Ascending aorta (tissue), 2 donors: ENCODE measurements around the gene EXOC4. TPM values are rescaled to one million over a fixed set of nuclear protein-coding genes. Genes with fewer than 3 reads are reported as not detected.
A peak's percentile ranks its signal among the peaks of the same experiment; 100 is the strongest.

ENCODE experiments used
- DNase-seq, 2 donors: peaks; one replicate each; pipeline ENCODE4 v3.0.0-alpha.2; 2019; ENCODE audit warnings: low spot score in 2 of 2
- H3K27ac ChIP-seq, 2 donors: fragments of 200-600 bp; sonication (generic); one replicate each; pipeline ENCODE4 v1.5.1; 2016 to 2017; ENCODE audit warnings: mild to moderate bottlenecking in 1 of 2
- H3K27me3 ChIP-seq: fragments of 200-600 bp; sonication (generic); one replicate; pipeline ENCODE4 v1.5.1; 2017
- H3K36me3 ChIP-seq, 2 donors: fragments of 200-600 bp; sonication (generic); one replicate each; pipeline ENCODE4 v1.5.1; 2016
- H3K4me1 ChIP-seq, 2 donors: fragments of 200-600 bp; sonication (generic); one replicate each; pipeline ENCODE4 v1.5.1; 2016 to 2017; ENCODE audit warnings: mild to moderate bottlenecking in 1 of 2
- H3K4me3 ChIP-seq, 2 donors: fragments of 200-600 bp; sonication (generic); one replicate each; pipeline ENCODE4 v1.5.1; 2016 to 2017; ENCODE audit warnings: mild to moderate bottlenecking in 1 of 2
- H3K9me3 ChIP-seq, 2 donors: fragments of 200-600 bp; sonication (generic); one replicate each; pipeline ENCODE4 v1.5.1; 2016
- intact Hi-C: fragments of 100-400 bp; cut with DNase I; formaldehyde crosslinking; loops from one replicate; pipeline ENCODE4 v1.15.1; 2023
- total RNA-seq: library from RNA; depleted of rRNA; stranded (reverse); fragments of >200 nt; gene quantifications from one replicate; pipeline ENCODE4 v1.1.0, GENCODE V29; 2016
- TF ChIP-seq, protein P1 (sequence below), 3 experiments: fragments of 200-600 bp in 2 of 3; fragments of 450-650 bp in 1 of 3; sonication (generic) in 2 of 3; IDR thresholded peaks; one replicate each; pipeline ENCODE4 v1.5.1; 2016 to 2019; ENCODE audit warnings: antibody characterized with exemption in 3 of 3, mild to moderate bottlenecking in 1 of 3, moderate library complexity in 1 of 3

EXOC4 gene
- total RNA-seq, 1 donor from 2014 or later, result 27.1 TPM

DNA sequence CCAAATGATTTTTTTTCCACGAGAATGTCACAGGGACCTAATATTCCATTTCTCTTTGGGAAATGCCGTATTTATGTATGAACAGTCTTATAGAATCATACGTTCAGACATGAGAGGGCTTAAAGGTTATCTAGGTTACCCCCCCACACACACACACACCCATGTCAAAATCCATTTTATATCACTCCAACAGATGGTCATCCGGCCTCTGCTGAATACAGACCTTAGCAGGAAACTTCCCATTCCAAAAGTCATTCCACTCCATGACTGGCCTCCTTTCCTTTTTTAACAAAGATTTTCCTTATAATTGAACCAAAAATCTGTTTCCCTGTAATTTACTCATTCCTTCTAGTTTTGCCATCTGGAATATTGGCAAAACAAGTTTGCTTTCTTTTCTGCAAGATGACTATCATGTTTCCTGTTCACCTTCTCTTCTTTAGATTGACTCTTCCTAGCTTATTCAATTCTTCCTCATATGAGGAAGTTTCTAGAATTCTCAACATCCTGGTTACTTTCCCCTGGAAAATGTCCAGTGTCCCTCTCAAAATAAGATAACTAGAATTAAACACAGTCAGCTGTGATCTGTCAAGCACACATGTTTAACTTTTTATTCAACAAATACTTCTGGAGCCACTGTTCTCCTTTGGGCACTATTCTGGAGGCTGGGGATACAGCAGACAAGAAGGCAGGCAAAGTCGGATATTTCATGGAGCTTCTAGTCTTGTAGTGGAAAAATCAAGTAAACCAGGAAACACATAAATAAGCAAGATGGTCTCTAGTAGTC, 597.8 kb downstream of the EXOC4 start:
- H3K9me3 ChIP-seq, result no peaks in the 10 kb centered on the region
- H3K27me3 ChIP-seq, result no peaks in the 10 kb centered on the region
- intact Hi-C loops, result no loop called here
- DNase-seq, result no peak
- H3K27ac ChIP-seq, result no peak overlapping the region
- TF ChIP-seq, protein P1, sequence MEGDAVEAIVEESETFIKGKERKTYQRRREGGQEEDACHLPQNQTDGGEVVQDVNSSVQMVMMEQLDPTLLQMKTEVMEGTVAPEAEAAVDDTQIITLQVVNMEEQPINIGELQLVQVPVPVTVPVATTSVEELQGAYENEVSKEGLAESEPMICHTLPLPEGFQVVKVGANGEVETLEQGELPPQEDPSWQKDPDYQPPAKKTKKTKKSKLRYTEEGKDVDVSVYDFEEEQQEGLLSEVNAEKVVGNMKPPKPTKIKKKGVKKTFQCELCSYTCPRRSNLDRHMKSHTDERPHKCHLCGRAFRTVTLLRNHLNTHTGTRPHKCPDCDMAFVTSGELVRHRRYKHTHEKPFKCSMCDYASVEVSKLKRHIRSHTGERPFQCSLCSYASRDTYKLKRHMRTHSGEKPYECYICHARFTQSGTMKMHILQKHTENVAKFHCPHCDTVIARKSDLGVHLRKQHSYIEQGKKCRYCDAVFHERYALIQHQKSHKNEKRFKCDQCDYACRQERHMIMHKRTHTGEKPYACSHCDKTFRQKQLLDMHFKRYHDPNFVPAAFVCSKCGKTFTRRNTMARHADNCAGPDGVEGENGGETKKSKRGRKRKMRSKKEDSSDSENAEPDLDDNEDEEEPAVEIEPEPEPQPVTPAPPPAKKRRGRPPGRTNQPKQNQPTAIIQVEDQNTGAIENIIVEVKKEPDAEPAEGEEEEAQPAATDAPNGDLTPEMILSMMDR (IDR thresholded peaks at IDR 0.05), result no peak
- no peaks in the 10 kb centered on the region for H3K4me1 ChIP-seq
- no peaks in the 10 kb centered on the region for H3K36me3 ChIP-seq
- H3K4me3 ChIP-seq, result no peak overlapping the region

DNA sequence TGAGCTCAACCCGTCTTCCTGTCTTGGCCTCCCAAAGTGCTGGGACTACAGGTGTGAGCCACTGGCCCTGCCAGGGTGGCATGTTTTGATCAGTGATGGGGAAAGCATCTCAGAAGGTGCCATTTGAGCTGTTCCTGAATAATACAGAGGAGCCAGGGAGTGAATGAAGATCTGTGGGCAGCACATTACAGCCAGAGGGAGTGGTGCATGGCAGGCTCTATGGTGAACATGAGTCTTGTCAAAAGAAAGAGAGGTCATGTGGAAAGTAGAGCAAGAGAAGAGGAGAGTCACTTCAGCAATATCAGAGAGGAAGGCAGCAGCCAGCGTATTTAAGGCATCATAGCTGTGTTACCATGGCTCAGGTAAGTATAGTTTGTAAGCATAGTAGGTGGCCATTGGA, 598.5 kb downstream of the EXOC4 start:
- no peaks in the 10 kb centered on the region for H3K4me1 ChIP-seq
- H3K27me3 ChIP-seq, result no peaks in the 10 kb centered on the region
- TF ChIP-seq, protein P1 (IDR thresholded peaks at IDR 0.05), result no peak
- no peak overlapping the region for H3K4me3 ChIP-seq
- no peak overlapping the region for H3K27ac ChIP-seq
- intact Hi-C loops, result no loop called here
- no peaks in the 10 kb centered on the region for H3K9me3 ChIP-seq
- no peak for DNase-seq
- no peaks in the 10 kb centered on the region for H3K36me3 ChIP-seq

DNA sequence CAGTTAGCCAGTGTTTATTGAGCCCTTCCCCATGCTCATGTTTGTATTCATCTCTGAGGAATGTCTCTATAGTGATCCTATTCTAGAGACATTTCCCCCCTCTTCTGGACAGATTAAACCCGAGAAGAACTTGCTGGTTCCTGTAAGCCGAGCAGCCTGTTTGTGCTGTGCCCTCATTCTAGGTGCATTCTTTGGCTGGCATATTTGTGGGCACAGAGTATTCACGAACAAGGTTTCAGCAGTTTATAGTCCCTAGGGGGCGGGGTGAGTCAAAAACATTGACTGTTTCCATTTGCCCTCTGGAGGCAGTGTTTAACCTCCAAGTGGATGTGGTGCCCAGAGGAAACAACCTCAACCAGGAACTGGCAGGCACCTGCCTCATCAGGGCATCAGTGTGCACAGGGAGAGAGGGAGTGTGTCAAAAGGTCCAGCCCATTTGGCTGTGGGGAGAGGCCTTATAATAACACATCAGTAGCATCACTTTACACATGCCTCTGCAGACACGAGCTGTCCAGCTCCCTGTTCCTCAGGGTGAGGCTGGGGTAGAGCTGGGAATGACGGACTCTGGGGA, 600.9 kb downstream of the EXOC4 start:
- Histone ChIP-seq H3K27ac (no peak overlapping the region), H3K36me3 (no peaks in the 10 kb centered on the region), H3K27me3 (no peaks in the 10 kb centered on the region), H3K9me3 (no peaks in the 10 kb centered on the region), H3K4me1 (no peaks in the 10 kb centered on the region), H3K4me3 (no peak overlapping the region)
- DNase-seq, result no peak
- intact Hi-C loops, result no loop called here
- TF ChIP-seq, protein P1 (IDR thresholded peaks at IDR 0.05), result no peak

DNA sequence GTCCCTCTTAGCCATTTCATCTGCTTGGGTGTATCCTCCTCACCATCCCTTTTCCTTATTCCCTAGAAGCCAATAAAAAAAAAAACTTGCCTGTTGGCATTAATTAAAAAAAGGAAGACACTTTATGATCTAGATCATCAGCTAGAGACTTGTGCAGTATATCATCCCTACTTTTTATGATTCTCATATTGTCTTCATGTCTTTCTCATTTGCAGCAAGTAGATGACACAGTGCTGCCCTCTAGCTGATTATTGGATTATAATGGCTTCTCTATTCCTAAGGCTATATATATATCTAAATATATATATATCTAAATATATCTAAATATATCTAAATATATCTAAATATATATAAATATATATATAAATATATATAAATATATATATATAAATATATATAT, 601.9 kb downstream of the EXOC4 start:
- Histone ChIP-seq H3K4me3 (no peak overlapping the region), H3K4me1 (no peaks in the 10 kb centered on the region), H3K27me3 (no peaks in the 10 kb centered on the region), H3K9me3 (no peaks in the 10 kb centered on the region), H3K27ac (no peak overlapping the region), H3K36me3 (no peaks in the 10 kb centered on the region)
- no peak for DNase-seq
- intact Hi-C loops, result no loop called here
- TF ChIP-seq, protein P1 (IDR thresholded peaks at IDR 0.05), result peak in 1 of 3 experiments; percentile 13

DNA sequence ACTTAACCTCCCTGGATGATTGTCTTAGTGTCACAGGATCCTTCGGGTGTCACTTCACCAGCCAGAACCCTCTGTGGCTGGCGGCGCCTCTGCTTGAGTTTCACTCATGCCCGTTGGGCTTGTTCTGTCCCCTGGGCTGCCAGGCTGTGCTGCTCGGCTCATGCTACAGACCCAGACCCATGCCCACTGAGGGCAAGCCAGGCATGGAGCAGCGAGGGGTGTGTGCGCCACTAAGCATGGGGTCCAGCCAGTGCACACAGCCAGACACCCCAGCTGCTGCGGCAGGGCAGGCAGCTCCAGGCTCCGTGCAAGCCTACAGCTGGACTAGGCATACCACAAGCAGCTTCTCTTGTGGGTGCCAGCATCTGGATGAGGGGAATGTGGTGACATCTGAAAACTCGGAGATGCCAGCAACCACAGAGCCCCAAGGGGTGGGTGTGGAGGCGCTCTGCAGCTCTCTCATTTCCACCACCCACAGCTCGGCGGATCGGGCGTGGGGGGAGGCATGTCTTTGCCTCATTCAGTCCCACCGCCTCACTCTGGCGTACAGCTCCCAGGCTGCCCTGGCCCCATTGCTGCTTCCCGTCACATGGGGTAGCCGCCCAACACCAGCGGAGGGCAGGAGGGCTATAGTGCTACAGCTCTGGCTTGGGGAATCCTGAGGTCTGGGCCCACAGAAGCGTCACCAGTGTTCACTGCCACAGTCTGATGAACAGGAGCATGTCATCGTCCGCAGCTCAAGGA, 604.7 kb downstream of the EXOC4 start:
- intact Hi-C loops, result no loop called here
- H3K4me1 ChIP-seq, result no peaks in the 10 kb centered on the region
- no peak overlapping the region for H3K27ac ChIP-seq
- TF ChIP-seq, protein P1 (IDR thresholded peaks at IDR 0.05), result no peak
- no peaks in the 10 kb centered on the region for H3K9me3 ChIP-seq
- no peaks in the 10 kb centered on the region for H3K36me3 ChIP-seq
- no peak overlapping the region for H3K4me3 ChIP-seq
- H3K27me3 ChIP-seq, result no peaks in the 10 kb centered on the region
- no peak for DNase-seq
